ENCODE measurements around the gene ALKBH3.

ALKBH3 gene

GRCh38 chr11:43892851-43893250 lies 12.2 kb downstream of the ALKBH3 start:
- no peak for DNase-seq (ENCODE audit: low read depth in 2 of 3, low spot score in 2 of 3)

GRCh38 chr11:43894546-43894945 lies 13.9 kb downstream of the ALKBH3 start:
- DNase-seq (ENCODE audit: low read depth in 2 of 3, low spot score in 2 of 3) = no peak

DNA sequence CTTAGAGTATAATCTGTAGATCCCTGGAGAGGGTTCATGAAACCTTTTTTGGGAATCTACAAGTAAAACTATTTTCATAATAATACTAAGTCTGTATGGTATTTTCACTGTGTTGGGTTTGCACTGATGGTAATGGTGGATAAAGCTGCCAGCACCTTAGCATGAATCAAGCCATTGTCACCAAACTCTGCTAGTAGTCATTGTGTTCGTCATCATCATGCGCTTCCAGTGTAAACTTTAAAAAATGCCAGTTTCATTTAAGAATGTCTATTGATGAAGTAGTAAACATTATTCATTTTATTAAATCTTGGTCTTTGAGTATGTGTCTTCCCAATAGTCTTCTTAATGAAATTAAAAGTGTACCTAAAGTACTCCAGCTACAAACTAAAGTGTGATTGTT lies 15.0 kb downstream of the ALKBH3 start:
- no peak for DNase-seq (ENCODE audit: low read depth in 2 of 3, low spot score in 2 of 3)

- DNase-seq (ENCODE audit: low read depth in 2 of 3, low spot score in 2 of 3) = no peak
Observed at GRCh38 chr11:43898574-43898973, 17.9 kb downstream of the ALKBH3 start.

DNA sequence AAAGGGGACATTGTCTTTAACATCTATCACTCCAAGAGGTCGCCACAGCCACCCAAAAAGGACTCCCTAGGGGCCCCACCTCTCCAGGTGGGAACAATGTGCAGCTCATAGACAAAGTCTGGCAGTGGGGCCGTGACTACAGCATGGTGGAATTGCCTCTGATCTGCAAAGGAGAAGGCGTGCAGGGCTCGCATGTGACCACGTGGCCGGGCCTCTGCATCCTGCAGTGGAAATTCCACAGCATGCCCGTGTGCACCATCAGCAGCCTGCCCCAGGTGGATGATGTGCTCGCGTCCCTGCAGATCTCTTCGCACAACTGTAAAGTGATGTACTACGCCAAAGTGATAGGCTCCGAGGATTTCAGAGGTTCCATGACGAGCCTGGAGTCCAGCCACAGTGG lies 18.5 kb downstream of the ALKBH3 start:
- no peak for DNase-seq (ENCODE audit: low read depth in 2 of 3, low spot score in 2 of 3)

GRCh38 chr11:43901551-43901950 lies 20.9 kb downstream of the ALKBH3 start:
- no peak for DNase-seq (ENCODE audit: low read depth in 2 of 3, low spot score in 2 of 3)

- no peak for DNase-seq (ENCODE audit: low read depth in 2 of 3, low spot score in 2 of 3)
Observed at GRCh38 chr11:43903078-43903477, 22.4 kb downstream of the ALKBH3 start.

GRCh38 chr11:43903969-43904368 lies 23.3 kb downstream of the ALKBH3 start:
- no peak for DNase-seq (ENCODE audit: low read depth in 2 of 3, low spot score in 2 of 3)

GRCh38 chr11:43904742-43905535 lies 24.3 kb downstream of the ALKBH3 start:
- DNase-seq (ENCODE audit: low read depth in 2 of 3, low spot score in 2 of 3) = no peak

GRCh38 chr11:43905813-43906241 lies 25.2 kb downstream of the ALKBH3 start:
- DNase-seq (ENCODE audit: low read depth in 2 of 3, low spot score in 2 of 3) = no peak

- DNase-seq (ENCODE audit: low read depth in 2 of 3, low spot score in 2 of 3) = no peak
Observed at GRCh38 chr11:43907028-43907975, 26.7 kb downstream of the ALKBH3 start.

DNA sequence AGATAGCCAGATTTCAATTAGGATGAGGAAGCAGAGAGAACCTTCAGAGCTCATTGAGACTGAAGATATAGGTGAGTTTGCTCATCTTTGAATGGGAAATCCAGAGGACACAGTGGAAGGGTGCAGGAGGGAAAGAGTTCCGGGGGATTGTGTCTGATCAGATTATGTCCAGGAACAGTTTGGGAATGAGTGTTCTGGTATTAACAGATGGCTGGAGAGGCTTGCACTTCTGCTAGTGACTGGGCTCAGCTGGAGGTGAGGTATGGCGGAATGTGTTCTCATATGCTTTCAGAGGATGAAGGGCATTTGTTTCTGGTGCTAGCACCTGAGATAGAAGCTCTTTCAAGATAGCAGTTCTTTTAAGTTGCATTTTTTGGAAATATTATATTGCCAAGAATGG lies 27.6 kb downstream of the ALKBH3 start:
- DNase-seq (ENCODE audit: low read depth in 2 of 3, low spot score in 2 of 3) = no peak

- no peak for DNase-seq (ENCODE audit: low read depth in 2 of 3, low spot score in 2 of 3)
Observed at GRCh38 chr11:43908683-43909082, 28.1 kb downstream of the ALKBH3 start.

- DNase-seq (ENCODE audit: low read depth in 2 of 3, low spot score in 2 of 3) = no peak
Observed at GRCh38 chr11:43913829-43914380, 33.3 kb downstream of the ALKBH3 start.

DNA sequence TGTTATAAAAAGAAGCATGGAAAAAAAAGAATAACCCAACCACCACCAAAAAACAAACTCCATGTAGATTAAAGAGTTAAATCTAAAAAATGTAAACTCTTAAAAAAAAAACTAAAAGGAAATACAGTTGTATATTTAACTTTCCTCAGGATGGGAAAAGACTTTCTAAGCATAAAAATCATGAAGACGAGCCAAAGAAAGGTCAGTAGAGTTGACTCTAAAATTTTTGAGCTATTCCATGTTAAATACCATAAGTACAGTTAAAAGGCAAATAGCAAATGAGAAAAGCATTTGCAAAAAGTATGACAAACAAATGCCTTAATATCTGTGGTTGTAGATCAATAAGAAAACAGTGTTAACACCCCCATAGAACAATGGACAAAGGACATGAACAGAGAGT lies 33.8 kb downstream of the ALKBH3 start:
- DNase-seq (ENCODE audit: low read depth in 2 of 3, low spot score in 2 of 3) = no peak

GRCh38 chr11:43916621-43917020 lies 36.0 kb downstream of the ALKBH3 start:
- no peak for DNase-seq (ENCODE audit: low read depth in 2 of 3, low spot score in 2 of 3)

DNA sequence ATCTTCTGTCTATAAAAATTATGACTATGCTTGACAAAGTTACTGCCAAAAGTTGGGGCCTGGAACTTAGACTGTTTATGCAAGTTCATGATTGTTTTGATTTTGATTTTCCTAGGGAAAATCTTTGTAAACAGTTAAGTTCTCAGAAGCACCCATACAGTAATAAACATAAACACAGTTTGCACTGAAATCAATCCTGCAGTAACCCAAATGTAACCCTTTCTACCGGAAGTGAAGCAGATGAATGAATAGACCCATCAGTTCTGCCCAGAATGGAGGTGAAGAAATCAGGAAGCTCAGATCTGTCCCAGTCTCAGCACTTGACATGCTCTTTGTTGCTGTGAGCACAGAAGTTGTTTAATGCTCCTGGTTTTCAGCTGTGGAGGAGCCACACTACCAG lies 37.2 kb downstream of the ALKBH3 start:
- no peak for DNase-seq (ENCODE audit: low read depth in 2 of 3, low spot score in 2 of 3)

GRCh38 chr11:43918662-43919061 lies 38.0 kb downstream of the ALKBH3 start:
- no peak for DNase-seq (ENCODE audit: low read depth in 2 of 3, low spot score in 2 of 3)

DNA sequence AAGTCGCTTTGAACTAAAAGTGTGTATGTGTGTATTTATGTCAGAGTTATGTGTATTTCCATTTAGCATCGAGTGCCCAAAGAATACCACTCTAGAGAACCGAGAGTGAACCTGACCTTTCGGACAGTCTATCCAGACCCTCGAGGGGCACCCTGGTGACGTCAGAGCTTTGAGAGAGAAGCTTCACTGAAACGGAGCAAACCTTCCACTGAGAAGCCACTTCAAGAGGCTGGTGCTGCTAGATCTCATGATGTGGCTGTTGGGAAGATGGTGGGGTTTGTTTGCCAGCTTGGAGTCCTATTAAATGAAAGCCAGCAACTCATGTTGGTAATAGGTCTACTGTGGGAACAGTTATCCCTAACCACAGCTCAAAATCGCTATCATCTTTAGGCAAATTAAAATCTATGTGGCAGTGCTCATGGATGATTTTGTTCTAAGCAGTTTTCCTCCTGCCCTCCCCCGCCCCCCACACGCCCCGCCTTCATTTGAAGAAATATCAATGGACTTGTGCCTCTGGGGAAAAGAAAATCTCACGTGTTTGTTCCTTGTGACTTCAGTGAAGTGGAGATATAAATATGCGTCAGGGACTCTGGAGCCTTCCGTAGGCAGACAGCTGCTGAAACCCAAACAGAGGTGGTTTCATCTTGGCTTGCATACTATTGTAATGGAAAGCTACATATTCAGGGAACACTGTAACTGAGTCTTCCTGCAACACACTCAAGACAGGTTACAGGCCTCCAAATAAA lies 39.4 kb downstream of the ALKBH3 start:
- DNase-seq (ENCODE audit: low read depth in 2 of 3, low spot score in 2 of 3) = no peak

GRCh38 chr11:43920598-43921419 lies 40.2 kb downstream of the ALKBH3 start:
- DNase-seq (ENCODE audit: low read depth in 2 of 3, low spot score in 2 of 3) = no peak

Data from activated CD8-positive, alpha-beta memory T cell treated with anti-CD3 and anti-CD28 coated beads for 48 hours (primary cell).